Effector memory CD4-positive, alpha-beta T cell (primary cell): ENCODE results near the gene MRPL55.

Experiments
- DNase-seq, 3 donors: peaks; one replicate each; pipeline ENCODE4 v3.0.0-alpha.2; 2020
- H3K27ac ChIP-seq: 2 replicates; pipeline ENCODE4 v1.7.0; 2013; ENCODE audit warnings: mild to moderate bottlenecking, low read length, moderate library complexity; ENCODE audit not compliant: insufficient read depth, poor library complexity, severe bottlenecking
- H3K27me3 ChIP-seq: replicated peaks from 2 replicates; pipeline ENCODE4 v1.7.0; 2013; ENCODE audit warnings: mild to moderate bottlenecking, low read length; ENCODE audit not compliant: insufficient read depth, control insufficient read depth, poor library complexity, severe bottlenecking
- H3K36me3 ChIP-seq: 2 replicates; pipeline ENCODE4 v1.7.0; 2013; ENCODE audit warnings: mild to moderate bottlenecking, low read length, moderate library complexity; ENCODE audit not compliant: control insufficient read depth, insufficient read depth
- H3K4me1 ChIP-seq: 2 replicates; pipeline ENCODE4 v1.7.0; 2013; ENCODE audit warnings: low read length, mild to moderate bottlenecking; ENCODE audit not compliant: control insufficient read depth, insufficient read depth, poor library complexity, severe bottlenecking
- H3K4me3 ChIP-seq: 2 replicates; pipeline ENCODE4 v1.7.0; 2013; ENCODE audit warnings: low read length, low read depth, mild to moderate bottlenecking; ENCODE audit not compliant: insufficient read depth, poor library complexity, severe bottlenecking
- H3K9me3 ChIP-seq: 2 replicates; pipeline ENCODE4 v1.7.0; 2013; ENCODE audit warnings: mild to moderate bottlenecking, low read length, moderate library complexity; ENCODE audit not compliant: control insufficient read depth

Gene MRPL55

DNA sequence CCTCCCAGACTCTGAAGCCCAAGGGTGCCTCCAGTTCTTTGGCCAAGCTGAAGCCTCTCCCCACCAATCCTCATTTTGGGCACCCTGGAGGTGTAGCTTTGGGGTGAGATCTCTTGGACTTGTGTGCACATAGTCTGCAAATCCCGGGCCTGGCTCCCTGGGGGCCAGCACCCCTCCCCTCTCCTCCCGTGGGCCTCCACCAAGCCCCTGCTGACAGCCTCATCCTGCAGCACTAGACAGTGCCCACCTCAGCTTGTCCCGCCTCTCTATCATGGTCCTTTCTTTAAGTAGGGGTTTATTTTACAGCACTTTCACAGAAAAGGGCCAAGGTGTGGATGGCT lies 43.8 kb upstream of the MRPL55 start:
- Histone ChIP-seq H3K27me3 (no peaks in the 10 kb centered on the region), H3K4me3 (no peak overlapping the region), H3K27ac (no peak overlapping the region), H3K36me3 (peaks cover 20% of the 10 kb centered on the region), H3K4me1 (peaks cover 4% of the 10 kb centered on the region), H3K9me3 (no peaks in the 10 kb centered on the region)
- no peak for DNase-seq

DNA sequence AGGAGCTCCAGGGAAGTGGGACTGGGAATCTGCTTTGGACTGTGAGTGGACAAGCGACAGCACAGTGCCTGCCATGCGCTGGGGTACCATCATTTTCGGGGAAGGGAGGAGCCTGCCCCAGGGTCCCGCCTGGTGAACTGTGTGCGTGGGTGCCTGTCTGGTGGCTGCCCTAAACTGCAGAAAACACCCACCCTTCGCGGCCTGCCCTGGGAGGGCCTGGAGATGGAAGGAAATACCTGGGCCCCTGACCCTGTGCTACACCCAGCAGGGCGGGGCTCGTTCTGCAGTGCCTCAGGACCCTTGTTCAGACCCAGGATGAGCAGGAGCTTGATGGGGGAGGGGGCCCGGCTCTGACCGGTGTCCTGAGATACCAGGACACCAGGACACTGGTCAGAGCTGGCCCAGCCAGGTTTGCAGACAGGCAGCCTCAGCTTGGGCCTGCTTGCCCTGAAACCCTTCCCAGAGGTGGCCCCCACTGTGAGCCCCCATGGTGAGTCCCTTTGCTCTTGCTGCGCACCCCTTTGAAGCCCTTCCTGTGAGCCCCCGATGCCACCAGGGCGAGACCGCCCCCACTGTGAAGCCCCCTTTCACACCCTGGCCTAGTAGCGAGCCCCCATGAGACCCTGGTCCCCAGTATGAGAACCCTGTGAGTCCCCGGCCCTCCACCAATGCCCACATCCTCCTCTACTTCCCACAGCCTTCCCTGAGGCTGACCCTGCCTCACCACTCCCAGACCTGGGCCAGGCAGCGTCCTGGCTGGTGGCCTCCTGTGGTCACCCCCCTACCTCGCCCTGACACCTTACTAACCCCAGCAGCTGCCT lies 43.2 kb upstream of the MRPL55 start:
- Histone ChIP-seq H3K27ac (no peak overlapping the region), H3K27me3 (no peaks in the 10 kb centered on the region), H3K4me1 (peaks cover 4% of the 10 kb centered on the region), H3K9me3 (no peaks in the 10 kb centered on the region), H3K4me3 (no peak overlapping the region), H3K36me3 (peaks cover 26% of the 10 kb centered on the region)
- DNase-seq = no peak

DNA sequence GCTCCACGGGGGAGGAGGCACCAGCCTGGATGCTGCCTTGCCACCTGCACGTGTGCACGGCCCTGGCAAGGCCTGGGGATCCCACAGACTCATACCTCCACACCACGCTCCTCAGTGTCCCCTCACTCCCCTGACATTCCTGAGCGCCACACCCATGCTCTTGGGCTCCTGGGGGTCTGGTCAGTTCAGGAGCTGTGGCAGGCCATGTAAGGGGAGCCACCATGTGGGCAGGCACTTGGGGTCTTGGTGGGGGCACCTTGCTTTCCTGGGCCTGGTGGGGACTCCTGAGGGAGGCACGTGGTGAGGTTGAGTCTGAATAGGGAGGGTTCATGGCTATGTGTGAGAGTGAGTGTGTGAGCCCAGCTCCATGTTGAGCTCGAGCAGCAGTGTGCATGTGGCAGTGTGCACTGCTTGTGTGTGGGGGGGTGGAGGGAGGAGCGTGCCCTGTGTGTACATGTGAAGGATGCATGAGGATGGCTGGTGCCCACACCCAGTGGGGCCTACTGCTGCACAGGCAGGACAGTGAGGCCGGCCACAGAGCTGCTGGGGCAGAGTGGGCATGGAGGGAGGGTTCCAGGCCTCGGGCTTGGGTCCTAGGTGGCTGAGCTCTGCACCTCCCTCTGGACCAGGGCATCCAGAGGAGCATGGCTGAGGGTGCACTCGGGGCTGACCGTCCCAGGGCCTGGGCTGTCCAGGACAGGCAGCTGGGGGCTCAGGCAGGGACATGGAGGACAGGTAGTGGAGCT lies 42.3 kb upstream of the MRPL55 start:
- H3K27me3 ChIP-seq = no peaks in the 10 kb centered on the region
- H3K9me3 ChIP-seq = no peaks in the 10 kb centered on the region
- peaks cover 35% of the 10 kb centered on the region for H3K36me3 ChIP-seq
- no peaks in the 10 kb centered on the region for H3K4me1 ChIP-seq
- no peak overlapping the region for H3K4me3 ChIP-seq
- DNase-seq = no peak
- H3K27ac ChIP-seq = no peak overlapping the region

DNA sequence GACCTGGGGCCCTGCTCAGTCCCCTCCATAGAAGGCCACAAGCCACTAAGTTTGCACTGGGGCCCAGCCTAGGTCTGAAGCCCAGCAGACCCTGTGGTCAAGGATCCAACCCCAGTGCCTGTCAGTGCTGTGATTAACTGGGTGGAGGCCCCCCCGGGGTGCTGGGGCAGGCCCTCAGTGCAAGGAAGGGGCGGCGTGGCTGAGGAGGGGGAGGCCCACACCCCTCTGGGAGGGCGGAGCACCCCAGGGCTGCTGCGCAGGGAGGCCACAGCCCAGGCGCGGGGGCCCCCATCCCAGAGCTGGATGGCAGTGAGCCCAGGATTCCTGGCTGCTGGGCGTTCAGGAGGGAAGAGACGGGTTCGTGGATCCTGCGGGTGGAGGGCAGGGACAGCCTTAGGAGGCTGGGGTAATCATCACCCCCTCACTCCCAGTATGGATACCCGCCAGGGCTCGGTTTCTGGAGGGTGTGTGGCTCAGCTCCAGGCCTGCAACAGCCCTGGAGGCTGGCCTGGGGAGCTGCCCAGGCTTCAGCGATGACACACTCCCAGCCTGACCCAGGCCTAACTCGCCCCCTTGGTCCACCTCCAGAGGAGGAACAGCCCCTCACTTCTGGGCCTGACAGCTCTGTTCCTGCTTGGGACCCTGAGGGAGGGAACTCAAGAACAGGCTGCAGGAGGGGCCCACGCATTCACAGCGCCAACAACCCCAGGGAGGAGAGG lies 41.5 kb upstream of the MRPL55 start:
- Histone ChIP-seq H3K4me3 (no peak overlapping the region), H3K27me3 (no peaks in the 10 kb centered on the region), H3K27ac (no peak overlapping the region), H3K36me3 (peaks cover 43% of the 10 kb centered on the region), H3K9me3 (no peaks in the 10 kb centered on the region), H3K4me1 (no peaks in the 10 kb centered on the region)
- no peak for DNase-seq

DNA sequence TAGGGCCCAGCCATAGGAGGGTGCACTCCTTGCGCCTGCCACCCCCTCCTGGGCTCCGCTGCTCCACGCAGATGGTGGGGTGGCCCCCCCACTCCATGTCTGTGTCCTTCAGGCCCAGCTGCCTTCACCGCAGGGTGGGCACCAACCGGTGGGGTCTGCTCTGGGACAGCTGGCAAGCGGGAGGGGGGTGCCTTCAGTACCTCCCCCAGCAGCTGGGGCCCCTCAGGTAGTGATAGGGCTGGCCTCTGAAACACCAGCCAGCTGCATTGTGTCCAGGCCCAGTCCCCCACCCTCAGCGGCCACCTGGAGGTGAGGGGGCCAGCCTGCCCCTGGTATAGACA lies 41.0 kb upstream of the MRPL55 start:
- H3K4me3 ChIP-seq = no peak overlapping the region

DNA sequence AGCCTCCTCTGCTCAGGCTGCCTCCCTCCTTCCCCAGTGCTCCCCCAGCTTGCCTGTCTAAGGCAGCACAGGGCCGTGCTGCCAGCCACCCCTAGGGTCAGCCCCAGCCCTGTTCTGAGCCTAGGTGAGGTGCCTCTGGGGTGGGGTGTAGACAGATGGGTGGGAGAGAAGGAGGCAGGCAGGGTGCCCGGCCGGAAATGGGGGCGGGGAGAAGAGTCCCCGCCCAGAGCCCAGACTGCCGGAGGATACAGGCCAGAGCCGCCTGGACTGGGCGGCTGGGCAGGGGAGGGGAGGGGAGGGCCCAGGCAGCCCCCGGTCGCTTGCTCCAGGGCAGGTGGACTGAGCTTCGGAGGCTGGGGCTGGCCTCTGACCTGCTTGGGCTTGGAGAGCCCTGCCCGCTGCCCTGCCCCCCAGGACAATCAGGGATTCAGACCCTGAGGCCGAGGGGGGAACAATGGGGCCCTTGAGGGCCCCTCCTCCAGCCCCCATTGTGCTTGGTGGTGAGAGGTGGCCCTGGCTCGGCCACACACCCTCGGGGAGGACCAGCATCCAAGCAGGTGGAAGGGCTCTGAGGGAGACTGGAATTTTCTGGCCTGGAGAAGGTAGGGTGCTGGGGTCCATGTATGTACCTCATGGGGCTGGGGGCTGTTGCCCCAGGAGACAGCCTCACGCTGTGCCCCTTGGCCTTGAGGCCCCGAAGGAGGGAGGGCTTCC lies 40.5 kb upstream of the MRPL55 start, which contains the start of gene GJC2:
TSS of gene GJC2 (plus strand) at position 525 of the 714 bp plus-strand sequence. CDS start 7,829 bp downstream, outside the sequence.
- Histone ChIP-seq H3K4me3 (no peak within 1 kb of the TSS), H3K27me3 (no peaks in the 10 kb centered on the region), H3K27ac (no peak within 1 kb of the TSS), H3K9me3 (no peaks in the 10 kb centered on the region), H3K36me3 (peaks cover 45% of the 10 kb centered on the region), H3K4me1 (no peaks in the 10 kb centered on the region)
- no peak for DNase-seq

More for the DNA sequence above, 41.0 kb upstream of the MRPL55 start:
- Histone ChIP-seq H3K27me3 (no peaks in the 10 kb centered on the region), H3K36me3 (peaks cover 45% of the 10 kb centered on the region), H3K4me1 (no peaks in the 10 kb centered on the region), H3K27ac (no peak overlapping the region), H3K9me3 (no peaks in the 10 kb centered on the region)
- no peak for DNase-seq

DNA sequence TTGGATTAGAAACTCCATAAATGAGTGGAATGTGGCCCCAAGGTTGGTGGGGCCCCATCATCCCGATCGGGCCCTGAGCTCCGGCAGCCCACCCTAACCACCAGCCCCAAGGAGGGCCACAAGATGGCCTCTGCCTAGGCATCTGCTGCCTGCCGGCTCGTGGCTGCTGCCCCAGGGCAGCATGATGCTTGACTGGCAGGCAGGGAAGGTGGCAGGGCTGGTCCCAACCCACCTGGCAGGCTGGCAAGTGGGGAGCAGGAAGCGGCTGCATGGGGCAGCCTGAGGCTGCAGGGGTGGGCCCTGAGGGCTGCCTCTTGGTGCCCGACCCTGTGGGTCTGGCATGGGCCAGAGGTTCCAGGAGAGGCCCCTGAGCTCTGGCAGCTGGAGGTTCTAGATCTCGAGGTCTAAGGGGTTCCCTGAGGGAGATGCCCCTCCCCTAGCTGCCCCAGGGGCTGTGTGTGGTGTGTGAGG lies 39.9 kb upstream of the MRPL55 start:
- H3K27ac ChIP-seq = no peak overlapping the region
- H3K27me3 ChIP-seq = no peaks in the 10 kb centered on the region
- DNase-seq = no peak
- H3K4me1 ChIP-seq = no peaks in the 10 kb centered on the region
- no peak overlapping the region for H3K4me3 ChIP-seq
- H3K9me3 ChIP-seq = no peaks in the 10 kb centered on the region
- peaks cover 45% of the 10 kb centered on the region for H3K36me3 ChIP-seq

DNA sequence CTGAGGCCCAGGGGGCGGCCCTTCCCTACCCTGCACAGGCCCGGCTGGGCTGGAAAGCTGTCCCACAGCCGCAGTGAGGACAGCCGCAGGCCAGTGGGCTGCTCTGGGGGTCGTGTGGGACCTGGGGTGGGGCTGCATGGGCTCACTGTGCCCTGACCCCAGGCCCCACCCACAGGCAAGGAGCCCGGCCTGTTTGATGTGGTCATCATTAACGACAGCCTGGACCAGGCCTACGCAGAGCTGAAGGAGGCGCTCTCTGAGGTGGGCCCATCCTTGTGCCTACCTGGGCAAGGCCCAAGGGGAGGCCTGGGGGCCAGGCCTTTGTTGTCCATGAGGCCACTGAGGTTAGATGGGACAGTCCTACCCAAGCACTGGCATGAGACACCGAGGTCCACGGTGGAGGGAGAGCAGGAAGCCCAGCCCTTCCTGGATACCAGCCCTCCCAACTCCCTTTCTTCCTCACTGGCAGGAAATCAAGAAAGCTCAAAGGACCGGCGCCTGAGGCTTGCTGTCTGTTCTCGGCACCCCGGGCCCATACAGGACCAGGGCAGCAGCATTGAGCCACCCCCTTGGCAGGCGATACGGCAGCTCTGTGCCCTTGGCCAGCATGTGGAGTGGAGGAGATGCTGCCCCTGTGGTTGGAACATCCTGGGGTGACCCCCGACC lies 39.2 kb upstream of the MRPL55 start:
- Histone ChIP-seq H3K27me3 (no peaks in the 10 kb centered on the region), H3K4me1 (peaks cover 4% of the 10 kb centered on the region), H3K36me3 (peaks cover 45% of the 10 kb centered on the region), H3K27ac (no peak overlapping the region), H3K4me3 (no peak overlapping the region), H3K9me3 (no peaks in the 10 kb centered on the region)
- DNase-seq = no peak

DNA sequence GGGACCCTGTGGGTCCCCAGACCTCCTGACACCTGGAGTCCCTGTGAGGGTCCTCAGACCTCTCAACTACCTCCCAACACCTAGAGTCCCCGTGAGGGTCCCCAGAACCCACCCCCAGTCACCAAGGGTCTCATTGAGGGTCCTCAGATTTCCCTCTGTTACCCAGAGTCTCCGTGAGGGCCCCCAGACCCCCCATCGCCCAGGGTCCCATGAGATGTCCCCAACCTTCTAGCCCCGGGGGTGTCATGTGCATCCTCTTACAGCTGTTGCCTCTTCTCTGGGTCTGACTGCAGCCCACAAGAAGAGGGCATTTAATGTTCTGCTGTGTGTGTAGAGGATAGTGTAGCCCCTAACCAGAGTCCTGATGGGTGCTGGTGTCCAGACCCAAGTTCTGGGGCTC lies 38.7 kb upstream of the MRPL55 start:
- no peak for DNase-seq
- Histone ChIP-seq H3K9me3 (no peaks in the 10 kb centered on the region), H3K4me3 (no peak overlapping the region), H3K4me1 (peaks cover 9% of the 10 kb centered on the region), H3K27ac (no peak overlapping the region), H3K36me3 (peaks cover 45% of the 10 kb centered on the region), H3K27me3 (no peaks in the 10 kb centered on the region)
